Ishikawa (cell line): Measurements from ENCODE around the gene CRACR2B.

Experiments
- CEBPB ChIP-seq: IDR thresholded peaks from 2 replicates; pipeline ENCODE4 v1.6.1; 2012
- EGR1 ChIP-seq: IDR thresholded peaks from 2 replicates; pipeline ENCODE4 v1.6.1; 2012
- EP300 ChIP-seq: IDR thresholded peaks from 2 replicates; pipeline ENCODE4 v1.6.1; 2012; ENCODE audit warnings: borderline replicate concordance
- MAX ChIP-seq: IDR thresholded peaks from 2 replicates; pipeline ENCODE4 v1.6.1; 2012
- NFIC ChIP-seq: IDR thresholded peaks from 2 replicates; pipeline ENCODE4 v1.6.1; 2012
- RAD21 ChIP-seq: IDR thresholded peaks from 2 replicates; pipeline ENCODE4 v1.6.1; 2012; ENCODE audit warnings: low read depth
- REST ChIP-seq: IDR thresholded peaks from 2 replicates; pipeline ENCODE4 v1.6.1; 2012; ENCODE audit warnings: low read depth, mild to moderate bottlenecking
- TEAD4 ChIP-seq: IDR thresholded peaks from 2 replicates; pipeline ENCODE4 v1.6.1; 2012
- USF1 ChIP-seq: IDR thresholded peaks from 2 replicates; pipeline ENCODE4 v1.6.1; 2012
- YY1 ChIP-seq: IDR thresholded peaks from 2 replicates; pipeline ENCODE4 v1.6.1; 2012; ENCODE audit warnings: low read depth

GRCh38 chr11:846496-847098, 18.9 kb downstream of the CRACR2B start:
- no peak for TF ChIP-seq EP300
- no peak for TF ChIP-seq EGR1
- no peak for TF ChIP-seq REST
- no peak for TF ChIP-seq MAX
- TF ChIP-seq CEBPB = no peak
- TF ChIP-seq TEAD4 = no peak
- TF ChIP-seq USF1 = no peak
- no peak for TF ChIP-seq RAD21
- no peak for TF ChIP-seq YY1
- no peak for TF ChIP-seq NFIC
